SK-N-SH (cell line): ENCODE results near the gene PKNOX1.
"Not testable (repeated sequence)": the region's sequence is repeated elsewhere in the genome, so short reads cannot be mapped to it uniquely, and the experiment has no call there.

Source experiments
- CTCF ChIP-seq: fragments of 200-600 bp; sonication (generic); IDR thresholded peaks from 2 replicates; pipeline ENCODE4 v1.6.1; 2017; ENCODE audit warnings: antibody characterized with exemption, mild to moderate bottlenecking, moderate library complexity
- EP300 ChIP-seq, 2 experiments: IDR thresholded peaks; 2 replicates each; pipeline versions ENCODE4 v1.4.0 to v1.6.1; 2012; ENCODE audit warnings: borderline replicate concordance in 1 of 2, low read depth in 1 of 2, low read length in 1 of 2
- IRF3 ChIP-seq: fragments of 150-350 bp; IDR thresholded peaks from 2 replicates; pipeline ENCODE4 v1.6.1; 2016; ENCODE audit warnings: mild to moderate bottlenecking, low read depth, low read length
- NFIC ChIP-seq: IDR thresholded peaks from 2 replicates; pipeline ENCODE4 v1.4.0; 2012; ENCODE audit warnings: borderline replicate concordance
- NRF1 ChIP-seq: IDR thresholded peaks from 2 replicates; pipeline ENCODE4 v1.6.1; 2012; ENCODE audit warnings: low read depth, mild to moderate bottlenecking, low read length
- USF2 ChIP-seq: fragments of 150-350 bp; IDR thresholded peaks from 2 replicates; pipeline ENCODE4 v1.6.1; 2017; ENCODE audit warnings: antibody characterized with exemption, low read length, low read depth, borderline replicate concordance
- TF ChIP-seq, protein P1 (sequence below): IDR thresholded peaks from 2 replicates; pipeline ENCODE4 v1.4.0; 2012; ENCODE audit warnings: low read depth, borderline replicate concordance

DNA sequence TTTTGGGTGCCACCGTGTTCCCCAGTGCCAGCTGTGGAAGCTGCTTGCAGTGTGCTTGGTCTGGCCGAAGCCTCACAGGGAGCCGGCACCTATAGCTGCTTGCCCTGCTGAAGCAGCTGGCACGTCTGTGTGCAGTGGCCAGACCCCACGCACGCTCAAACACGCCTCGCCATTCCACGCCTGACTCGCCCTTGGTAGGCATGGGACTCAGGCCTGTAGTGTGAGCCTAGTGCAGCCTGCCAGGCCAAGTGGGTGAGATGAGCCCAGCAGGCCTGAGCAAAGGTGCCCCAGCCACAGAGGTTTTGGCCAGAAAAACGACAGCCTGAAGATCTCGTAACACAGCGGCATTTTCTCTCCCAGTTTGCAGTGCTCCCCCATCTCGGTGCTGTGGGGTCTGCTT lies 68.9 kb downstream of the PKNOX1 start:
- not testable (repeated sequence) for TF ChIP-seq NFIC; CTCF; IRF3; EP300 (IDR thresholded peaks at IDR 0.05; ENCODE audit: borderline replicate concordance in 1 of 2, low read depth in 1 of 2, low read length in 1 of 2); NRF1; USF2
- TF ChIP-seq, protein P1, sequence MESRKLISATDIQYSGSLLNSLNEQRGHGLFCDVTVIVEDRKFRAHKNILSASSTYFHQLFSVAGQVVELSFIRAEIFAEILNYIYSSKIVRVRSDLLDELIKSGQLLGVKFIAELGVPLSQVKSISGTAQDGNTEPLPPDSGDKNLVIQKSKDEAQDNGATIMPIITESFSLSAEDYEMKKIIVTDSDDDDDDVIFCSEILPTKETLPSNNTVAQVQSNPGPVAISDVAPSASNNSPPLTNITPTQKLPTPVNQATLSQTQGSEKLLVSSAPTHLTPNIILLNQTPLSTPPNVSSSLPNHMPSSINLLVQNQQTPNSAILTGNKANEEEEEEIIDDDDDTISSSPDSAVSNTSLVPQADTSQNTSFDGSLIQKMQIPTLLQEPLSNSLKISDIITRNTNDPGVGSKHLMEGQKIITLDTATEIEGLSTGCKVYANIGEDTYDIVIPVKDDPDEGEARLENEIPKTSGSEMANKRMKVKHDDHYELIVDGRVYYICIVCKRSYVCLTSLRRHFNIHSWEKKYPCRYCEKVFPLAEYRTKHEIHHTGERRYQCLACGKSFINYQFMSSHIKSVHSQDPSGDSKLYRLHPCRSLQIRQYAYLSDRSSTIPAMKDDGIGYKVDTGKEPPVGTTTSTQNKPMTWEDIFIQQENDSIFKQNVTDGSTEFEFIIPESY, result not testable (repeated sequence)
